ENCODE results near the gene ANKRD16. TPM values are rescaled to one million over a fixed set of nuclear protein-coding genes. Genes with fewer than 3 reads are reported as not detected.

ANKRD16 gene
- total and polyA plus RNA-seq, 2 of the 13 experiments (the other 11 are each of a cell fraction or from before 2014, with no cell fraction given) = 8.0 to 11.4 TPM

- in situ Hi-C loops (cut with HindIII; ENCODE audit: extremely low pct_ligation_motif_present, low pct_unique_long_range_greater_than_20kb) = no loop called here
Observed at GRCh38 chr10:5860066-5860465, 29.6 kb downstream of the ANKRD16 start.

More at GRCh38 chr10:5860066-5860465, 29.6 kb downstream of the ANKRD16 start:
- Histone ChIP-seq H3K27ac (ENCODE audit: extremely low read length, insufficient read depth, low read length) (no peak overlapping the region), H4K20me1 (ENCODE audit: insufficient read depth, low read length) (no peaks in the 10 kb centered on the region), H3K4me3 (replicated peaks in 1 of 3; ENCODE audit: insufficient read depth in 1 of 3, low read depth in 2 of 3, low read length in 3 of 3) (no peak overlapping the region), H3K4me1 (ENCODE audit: insufficient read depth, low read length) (peaks cover 47% of the 10 kb centered on the region), H3K36me3 (replicated peaks in 1 of 2; ENCODE audit: control insufficient read depth in 1 of 2, insufficient read depth in 2 of 2, low read length in 2 of 2) (no peaks in the 10 kb centered on the region), H3K9me3 (ENCODE audit: low read length) (no peaks in the 10 kb centered on the region), H3K79me2 (ENCODE audit: insufficient read depth, low read length) (no peaks in the 10 kb centered on the region), H3K4me2 (ENCODE audit: low read depth, low read length) (no peak overlapping the region), H3K9ac (ENCODE audit: insufficient read depth, low read depth, low read length) (no peak overlapping the region), H3K27me3 (ENCODE audit: control insufficient read depth in 1 of 2, insufficient read depth in 2 of 2, low read length in 2 of 2) (no peaks in the 10 kb centered on the region), H2AFZ (ENCODE audit: low read length) (no peak overlapping the region)
- DNase-seq (ENCODE audit: low spot score) = no peak
- ATAC-seq = no peak
- TF ChIP-seq SMC3 (IDR thresholded peaks at IDR 0.05; ENCODE audit: low read length) = no peak
- TF ChIP-seq ZBTB1 (CRISPR knock-in tag; IDR thresholded peaks at IDR 0.05; ENCODE audit: borderline replicate concordance) = no peak
- no peak for TF ChIP-seq ZNF317 (CRISPR knock-in tag; IDR thresholded peaks at IDR 0.05)
- TF ChIP-seq ZMAT5 (CRISPR knock-in tag; IDR thresholded peaks at IDR 0.05; ENCODE audit: borderline replicate concordance, low read depth) = no peak
- no peak for TF ChIP-seq KDM5B (CRISPR knock-in tag; IDR thresholded peaks at IDR 0.05; ENCODE audit: borderline replicate concordance)
- no peak for TF ChIP-seq PBX2 (CRISPR knock-in tag; IDR thresholded peaks at IDR 0.05)
- no peak for TF ChIP-seq ZNF577 (CRISPR knock-in tag; IDR thresholded peaks at IDR 0.05; ENCODE audit: borderline replicate concordance, low read depth)
- no peak for TF ChIP-seq PAXIP1 (CRISPR knock-in tag; conservative IDR thresholded peaks at IDR 0.05)
- TF ChIP-seq PRDM4 (CRISPR knock-in tag; IDR thresholded peaks at IDR 0.05; ENCODE audit: borderline replicate concordance) = no peak
- TF ChIP-seq ZNF567 (CRISPR knock-in tag; IDR thresholded peaks at IDR 0.05; ENCODE audit: borderline replicate concordance) = no peak
- TF ChIP-seq SP5 (CRISPR knock-in tag; IDR thresholded peaks at IDR 0.05; ENCODE audit: borderline replicate concordance, low read depth) = no peak
- TF ChIP-seq ZNF75D (CRISPR knock-in tag; IDR thresholded peaks at IDR 0.05; ENCODE audit: borderline replicate concordance) = no peak
- no peak for TF ChIP-seq POLR2AphosphoS2 (IDR thresholded peaks at IDR 0.05; ENCODE audit: low read depth, low read length)
- TF ChIP-seq SNAI1 (CRISPR knock-in tag; IDR thresholded peaks at IDR 0.05; ENCODE audit: borderline replicate concordance) = no peak
- TF ChIP-seq FOXO1 (CRISPR knock-in tag; IDR thresholded peaks at IDR 0.05) = no peak
- no peak for TF ChIP-seq FOXC1 (CRISPR knock-in tag; IDR thresholded peaks at IDR 0.05; ENCODE audit: borderline replicate concordance)
- CTCF ChIA-PET (ENCODE audit: low intra/inter-chr PET ratio, low total read pairs) = no interaction called here
- no peak for FAIRE-seq
- POLR2A ChIA-PET = no interaction called here
- WGBS (ENCODE audit: low lambda C conversion rate) = 95% methylated on average over 7 of the region's 7 CpGs
- BruUV-seq (replicated peaks) = no TSS peak
- intact Hi-C loops (cut with micrococcal nuclease; ENCODE audit: unreplicated experiment) = no loop called here
